Left lung (tissue), 10 donors: Measurements from ENCODE around the gene BBS7. TPM values are rescaled to one million over a fixed set of nuclear protein-coding genes. Genes with fewer than 3 reads are reported as not detected.

Experiments
- ATAC-seq: fragments of 200-7000 bp; cut with Tn5 transposase; one replicate; pipeline ENCODE4 v1.9.1; 2020; ENCODE audit warnings: moderate library complexity
- DNase-seq, 4 donors: peaks; one replicate each; pipeline ENCODE4 v3.0.0-alpha.2; 2013 to 2020
- H3K27ac ChIP-seq, 2 donors: fragments of 200-600 bp; sonication (generic) in 1 of 2; one replicate each; pipeline versions ENCODE4 v1.5.0 to v1.8.0; 2020 to 2021
- H3K27me3 ChIP-seq, 2 donors: fragments of 200-600 bp; sonication (generic) in 1 of 2; one replicate each; pipeline versions ENCODE4 v1.5.0 to v1.8.0; 2020 to 2021
- H3K36me3 ChIP-seq, 2 donors: fragments of 200-600 bp; sonication (generic) in 1 of 2; one replicate each; pipeline versions ENCODE4 v1.5.0 to v1.8.0; 2020 to 2021
- H3K4me1 ChIP-seq, 2 donors: fragments of 200-600 bp; one replicate each; pipeline ENCODE4 v1.8.0; 2021
- H3K4me3 ChIP-seq, 2 donors: fragments of 200-600 bp; sonication (generic) in 1 of 2; one replicate each; pipeline versions ENCODE4 v1.5.0 to v1.8.0; 2020 to 2021; ENCODE audit warnings: mild to moderate bottlenecking in 1 of 2
- H3K9me3 ChIP-seq, 2 donors: fragments of 200-600 bp; sonication (generic) in 1 of 2; one replicate each; pipeline versions ENCODE4 v1.5.0 to v1.8.0; 2020 to 2021
- CTCF ChIP-seq, 2 donors: fragments of 200-600 bp; sonication (generic) in 1 of 2; IDR thresholded peaks; one replicate each; pipeline versions ENCODE4 v1.5.0 to v1.8.0; 2021; ENCODE audit warnings: antibody characterized with exemption in 2 of 2
- intact Hi-C, 2 donors: fragments of 100-400 bp; cut with DNase I; formaldehyde crosslinking; loops; one replicate each; pipeline versions ENCODE4 v1.11.2 to v1.14.2; 2022
- polyA plus RNA-seq, 6 donors: library from polyadenylated mRNA; unstranded; fragments of 120-200 nt; gene quantifications; one replicate each; pipeline ENCODE4 v1.2.1, GENCODE V29; 2013; ENCODE audit not compliant: insufficient read length in 6 of 6
- total RNA-seq, 2 donors: library from RNA; stranded (reverse); fragmentation: NEBNext Ultra II Directional; extraction: Animal tissue kit (Norgen Biotek cat#: 25700); gene quantifications; one replicate each; pipeline ENCODE4 v1.2.1, GENCODE V29; 2021
- donor health status: DM: no; HTN: yes; CAD: no.
- donor health status: DM: no; HTN: no; CAD: no.

BBS7 gene
- total and polyA plus RNA-seq, 8 donors: 12.5 to 32.6 (median 28.5) TPM

GRCh38 chr4:121877041-121877773, 6.9 kb upstream of the BBS7 start:
- no peak for DNase-seq
- Histone ChIP-seq H3K36me3 (no peaks in the 10 kb centered on the region), H3K4me3 (no peak overlapping the region), H3K27ac (no peak overlapping the region), H3K9me3 (no peaks in the 10 kb centered on the region), H3K4me1 (no peaks in the 10 kb centered on the region), H3K27me3 (peaks cover 0 to 28% of the 10 kb centered on the region in 2 donors)
- no peak for TF ChIP-seq CTCF (IDR thresholded peaks at IDR 0.05)
- ATAC-seq: no peak
- intact Hi-C loops: no loop called here

GRCh38 chr4:121876070-121876469, 5.8 kb upstream of the BBS7 start:
- DNase-seq (no peak), ATAC-seq (no peak)
- no peak overlapping the region for H3K27ac ChIP-seq
- intact Hi-C loops: no loop called here
- no peaks in the 10 kb centered on the region for H3K9me3 ChIP-seq
- no peak overlapping the region for H3K4me3 ChIP-seq
- no peak for TF ChIP-seq CTCF (IDR thresholded peaks at IDR 0.05)
- no peaks in the 10 kb centered on the region for H3K4me1 ChIP-seq
- no peaks in the 10 kb centered on the region for H3K36me3 ChIP-seq
- peaks cover 0 to 28% of the 10 kb centered on the region in 2 donors for H3K27me3 ChIP-seq

GRCh38 chr4:121875652-121876051, 5.4 kb upstream of the BBS7 start:
- H3K27ac ChIP-seq: no peak overlapping the region
- peaks cover 0 to 23% of the 10 kb centered on the region in 2 donors for H3K27me3 ChIP-seq
- TF ChIP-seq CTCF (IDR thresholded peaks at IDR 0.05): no peak
- H3K4me3 ChIP-seq: no peak overlapping the region
- no peaks in the 10 kb centered on the region for H3K9me3 ChIP-seq
- H3K4me1 ChIP-seq: no peaks in the 10 kb centered on the region
- H3K36me3 ChIP-seq: no peaks in the 10 kb centered on the region
- intact Hi-C loops: no loop called here
- DNase-seq (no peak), ATAC-seq (no peak)

- TF ChIP-seq CTCF (IDR thresholded peaks at IDR 0.05): no peak
- no peak overlapping the region for H3K27ac ChIP-seq
- intact Hi-C loops: no loop called here
- DNase-seq: no peak
- H3K9me3 ChIP-seq: no peaks in the 10 kb centered on the region
- peaks cover 5 to 13% of the 10 kb centered on the region in 2 donors for H3K4me1 ChIP-seq
- no peak overlapping the region for H3K4me3 ChIP-seq
- ATAC-seq: no peak
- peaks cover 0 to 8% of the 10 kb centered on the region in 2 donors for H3K27me3 ChIP-seq
- no peaks in the 10 kb centered on the region for H3K36me3 ChIP-seq
Measured at GRCh38 chr4:121873604-121874003, 3.3 kb upstream of the BBS7 start.

GRCh38 chr4:121863799-121864198, 6.5 kb downstream of the BBS7 start:
- Histone ChIP-seq H3K36me3 (peaks cover 0 to 21% of the 10 kb centered on the region in 2 donors), H3K27me3 (no peaks in the 10 kb centered on the region), H3K4me3 (no peak overlapping the region), H3K4me1 (peaks cover 0 to 5% of the 10 kb centered on the region in 2 donors), H3K9me3 (no peaks in the 10 kb centered on the region), H3K27ac (no peak overlapping the region)
- DNase-seq (no peak), ATAC-seq (no peak)
- no peak for TF ChIP-seq CTCF (IDR thresholded peaks at IDR 0.05)
- intact Hi-C loops: no loop called here
